Activated naive CD8-positive, alpha-beta T cell treated with anti-CD3 and anti-CD28 coated beads, Interleukin-2, amount 10 ng/mL, durations not matched to agents 7 days and 5 days (primary cell): ENCODE measurements around the gene LASP1. TPM values are rescaled to one million over a fixed set of nuclear protein-coding genes. Genes with fewer than 3 reads are reported as not detected.
"Not testable (repeated sequence)": the region's sequence is repeated elsewhere in the genome, so short reads cannot be mapped to it uniquely, and the experiment has no call there.

Experiments
- ATAC-seq: fragments of 150-1000 bp; cut with Tn5 transposase; one replicate; pipeline ENCODE4 v1.10.0; 2021; ENCODE audit warnings: low read depth, moderate library complexity
- POLR2A ChIA-PET: fragments of 350-600 bp; sonication (Branson Sonifier 250); formaldehyde crosslinking; loops from one replicate; lab custom pipeline; 2021; ENCODE audit warnings: antibody characterized with exemption; lab: Charles Lee
- DNase-seq: peaks from one replicate; pipeline ENCODE4 v3.0.0; 2021
- H3K27ac Mint-ChIP-seq: one replicate; pipeline ENCODE4 v1.8.0; 2022; ENCODE audit warnings: mild to moderate bottlenecking, mixed read lengths
- H3K27me3 Mint-ChIP-seq: one replicate; pipeline ENCODE4 v1.8.0; 2022; ENCODE audit warnings: mild to moderate bottlenecking, moderate library complexity, mixed read lengths
- H3K36me3 Mint-ChIP-seq: one replicate; pipeline ENCODE4 v1.8.0; 2021; ENCODE audit warnings: mild to moderate bottlenecking, mixed read lengths
- H3K4me1 Mint-ChIP-seq: one replicate; pipeline ENCODE4 v1.8.0; 2021; ENCODE audit warnings: mixed read lengths
- H3K4me3 Mint-ChIP-seq: one replicate; pipeline ENCODE4 v1.8.0; 2022; ENCODE audit warnings: mild to moderate bottlenecking, moderate library complexity, mixed read lengths
- H3K9me3 Mint-ChIP-seq: one replicate; pipeline ENCODE4 v1.8.0; 2021; ENCODE audit warnings: mixed read lengths
- total RNA-seq, 2 experiments: library from RNA; stranded (reverse); gene quantifications; one replicate each; pipeline ENCODE4 v1.2.3, GENCODE V29; 2021

The LASP1 gene
- total RNA-seq, 2 experiments from 2014 or later: 227 to 236 TPM

- peak overlapping the region; percentile 50 for H3K27ac Mint-ChIP-seq
Observed at GRCh38 chr17:38918916-38919315, 49.1 kb downstream of the LASP1 start.

GRCh38 chr17:38919316-38920078 lies 49.6 kb downstream of the LASP1 start:
- POLR2A ChIA-PET: interaction anchor here (1.3 kb wide), 1 partner anchor 21 kb away, joined by 3 read pairs; no protein-coding TSS in a partner anchor
- Mint-ChIP-seq H3K9me3 (no peaks in the 10 kb centered on the region), H3K36me3 (peaks cover 22% of the 10 kb centered on the region), H3K4me1 (peaks cover 22% of the 10 kb centered on the region), H3K27me3 (no peaks in the 10 kb centered on the region), H3K4me3 (no peak overlapping the region), H3K27ac (peak overlapping the region; percentile 22)
- DNase-seq (no peak), ATAC-seq (no peak)

More at GRCh38 chr17:38918916-38919315, 49.1 kb downstream of the LASP1 start:
- Mint-ChIP-seq H3K36me3 (peaks cover 27% of the 10 kb centered on the region), H3K4me1 (peaks cover 22% of the 10 kb centered on the region), H3K27me3 (no peaks in the 10 kb centered on the region), H3K4me3 (no peak overlapping the region), H3K9me3 (no peaks in the 10 kb centered on the region)
- ATAC-seq: no peak
- POLR2A ChIA-PET: interaction anchor here (1.3 kb wide), 1 partner anchor 21 kb away, joined by 3 read pairs; no protein-coding TSS in a partner anchor
- no peak for DNase-seq

- H3K9me3 Mint-ChIP-seq: no peaks in the 10 kb centered on the region
- no peak for DNase-seq
- no peak for ATAC-seq
- peaks cover 22% of the 10 kb centered on the region for H3K36me3 Mint-ChIP-seq
- H3K27ac Mint-ChIP-seq: peak overlapping the region; percentile 55
- H3K27me3 Mint-ChIP-seq: no peaks in the 10 kb centered on the region
- POLR2A ChIA-PET: interaction anchor here (0.9 kb wide), 1 partner anchor 66 kb away, joined by 3 read pairs; no protein-coding TSS in a partner anchor
- H3K4me3 Mint-ChIP-seq: no peak overlapping the region
- peaks cover 33% of the 10 kb centered on the region for H3K4me1 Mint-ChIP-seq
Observed at GRCh38 chr17:38920374-38921291, 50.8 kb downstream of the LASP1 start.

GRCh38 chr17:38921756-38922411 lies 52.0 kb downstream of the LASP1 start:
- ATAC-seq: no peak
- POLR2A ChIA-PET: interaction anchor here (0.9 to 2.0 kb wide), 2 partner anchors 68 to 70 kb away, joined by 3 to 5 read pairs; no protein-coding TSS in a partner anchor
- Mint-ChIP-seq H3K27ac (peak overlapping the region; percentile 58), H3K9me3 (no peaks in the 10 kb centered on the region), H3K36me3 (peaks cover 20% of the 10 kb centered on the region), H3K4me3 (no peak overlapping the region), H3K27me3 (no peaks in the 10 kb centered on the region), H3K4me1 (peaks cover 40% of the 10 kb centered on the region)
- DNase-seq: no peak

- H3K4me1 Mint-ChIP-seq: peaks cover 38% of the 10 kb centered on the region
- H3K9me3 Mint-ChIP-seq: no peaks in the 10 kb centered on the region
- H3K27ac Mint-ChIP-seq: peak overlapping the region; percentile 58
- ATAC-seq (no peak), DNase-seq (no peak)
- no peaks in the 10 kb centered on the region for H3K27me3 Mint-ChIP-seq
- POLR2A ChIA-PET: interaction anchor here (0.8 to 2.2 kb wide), 3 partner anchors 53 to 229 kb away, joined by 3 to 14 read pairs (median 5); partner anchors contain the start of genes LASP1 and PLXDC1
- H3K4me3 Mint-ChIP-seq: no peak overlapping the region
- peaks cover 15% of the 10 kb centered on the region for H3K36me3 Mint-ChIP-seq
Observed at GRCh38 chr17:38922538-38923297, 52.9 kb downstream of the LASP1 start.

- ATAC-seq (peak; percentile 86), DNase-seq (peak; percentile 78)
- Mint-ChIP-seq H3K27ac (peak within 1 kb of the TSS; percentile 78), H3K4me3 (peak within 1 kb of the TSS; percentile 72), H3K4me1 (peaks cover 38% of the 10 kb centered on the region), H3K27me3 (no peaks in the 10 kb centered on the region), H3K36me3 (peaks cover 4% of the 10 kb centered on the region), H3K9me3 (no peaks in the 10 kb centered on the region)
- POLR2A ChIA-PET: interaction anchor here (0.5 to 2.2 kb wide), 26 partner anchors 9 to 555 kb away, joined by 3 to 12 read pairs (median 4); partner anchors contain the start of genes FBXO47, LASP1 and RPL23
Observed at GRCh38 chr17:38925263-38925995, 55.6 kb downstream of the LASP1 start, which contains the start of gene LASP1NB. LASP1NB (plus strand) TSS chr17:38925614.

GRCh38 chr17:38926293-38927070 lies 56.6 kb downstream of the LASP1 start:
- Mint-ChIP-seq H3K36me3 (peaks cover 4% of the 10 kb centered on the region), H3K9me3 (no peaks in the 10 kb centered on the region), H3K27me3 (no peaks in the 10 kb centered on the region), H3K4me1 (peaks cover 32% of the 10 kb centered on the region), H3K27ac (peak overlapping the region; percentile 78), H3K4me3 (peak overlapping the region; percentile 72)
- ATAC-seq: peak; percentile 40
- POLR2A ChIA-PET: interaction anchor here (0.6 to 2.2 kb wide), 12 partner anchors 10 to 554 kb away, joined by 3 to 12 read pairs (median 7); partner anchors contain the start of gene FBXO47
- DNase-seq: no peak

GRCh38 chr17:38930782-38931181 lies 60.9 kb downstream of the LASP1 start:
- H3K9me3 Mint-ChIP-seq, H3K4me3 Mint-ChIP-seq, POLR2A ChIA-PET, H3K36me3 Mint-ChIP-seq, ATAC-seq, DNase-seq, H3K27ac Mint-ChIP-seq: not testable (repeated sequence)
- Mint-ChIP-seq H3K4me1 (peaks cover 14% of the 10 kb centered on the region), H3K27me3 (peaks cover 12% of the 10 kb centered on the region)

GRCh38 chr17:38933962-38934361 lies 64.1 kb downstream of the LASP1 start:
- not testable (repeated sequence) for DNase-seq, H3K27ac Mint-ChIP-seq, ATAC-seq, H3K4me3 Mint-ChIP-seq, H3K36me3 Mint-ChIP-seq, H3K4me1 Mint-ChIP-seq, H3K9me3 Mint-ChIP-seq
- POLR2A ChIA-PET: interaction anchor here (0.7 kb wide), 1 partner anchor 98 kb away, joined by 3 read pairs; no protein-coding TSS in a partner anchor
- H3K27me3 Mint-ChIP-seq: peaks cover 21% of the 10 kb centered on the region

- Mint-ChIP-seq H3K9me3 (no peaks in the 10 kb centered on the region), H3K36me3 (no peaks in the 10 kb centered on the region), H3K27me3 (peaks cover 16% of the 10 kb centered on the region), H3K4me1 (peaks cover 5% of the 10 kb centered on the region), H3K27ac (no peak overlapping the region), H3K4me3 (no peak overlapping the region)
- DNase-seq: no peak
- POLR2A ChIA-PET: no interaction called here
- no peak for ATAC-seq
Observed at GRCh38 chr17:38939987-38940386, 70.1 kb downstream of the LASP1 start.

- no peak overlapping the region for H3K4me3 Mint-ChIP-seq
- H3K27ac Mint-ChIP-seq: no peak overlapping the region
- no peak for ATAC-seq
- POLR2A ChIA-PET: no interaction called here
- no peak for DNase-seq
- no peaks in the 10 kb centered on the region for H3K9me3 Mint-ChIP-seq
- H3K27me3 Mint-ChIP-seq: peaks cover 13% of the 10 kb centered on the region
- H3K36me3 Mint-ChIP-seq: no peaks in the 10 kb centered on the region
- H3K4me1 Mint-ChIP-seq: peaks cover 5% of the 10 kb centered on the region
Observed at GRCh38 chr17:38940404-38940803, 70.5 kb downstream of the LASP1 start.
